ENCODE measurements around the gene CAMKK1. TPM values are rescaled to one million over a fixed set of nuclear protein-coding genes. Genes with fewer than 3 reads are reported as not detected.

The CAMKK1 gene
- total and polyA plus RNA-seq, 2 experiments from 2014 or later: 4.3 to 7.1 TPM

- TF ChIP-seq ZNF114 (CRISPR knock-in tag; IDR thresholded peaks at IDR 0.05): no peak
- no peak for TF ChIP-seq EZH2 (IDR thresholded peaks at IDR 0.05; ENCODE audit: low read depth, unreplicated experiment)
- no peak for TF ChIP-seq EZH2phosphoT487 (IDR thresholded peaks at IDR 0.05; ENCODE audit: unreplicated experiment)
- TF ChIP-seq, protein P1, sequence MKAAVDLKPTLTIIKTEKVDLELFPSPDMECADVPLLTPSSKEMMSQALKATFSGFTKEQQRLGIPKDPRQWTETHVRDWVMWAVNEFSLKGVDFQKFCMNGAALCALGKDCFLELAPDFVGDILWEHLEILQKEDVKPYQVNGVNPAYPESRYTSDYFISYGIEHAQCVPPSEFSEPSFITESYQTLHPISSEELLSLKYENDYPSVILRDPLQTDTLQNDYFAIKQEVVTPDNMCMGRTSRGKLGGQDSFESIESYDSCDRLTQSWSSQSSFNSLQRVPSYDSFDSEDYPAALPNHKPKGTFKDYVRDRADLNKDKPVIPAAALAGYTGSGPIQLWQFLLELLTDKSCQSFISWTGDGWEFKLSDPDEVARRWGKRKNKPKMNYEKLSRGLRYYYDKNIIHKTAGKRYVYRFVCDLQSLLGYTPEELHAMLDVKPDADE (IDR thresholded peaks at IDR 0.05): no peak
These were observed 1.3 kb upstream of the CAMKK1 start (continued) for GRCh38 chr17:3894188-3894587.

- Histone ChIP-seq H4K20me1 (replicated peaks; ENCODE audit: insufficient read depth) (no peaks in the 10 kb centered on the region), H3F3A (replicated peaks; ENCODE audit: low read depth) (peaks cover 11% of the 10 kb centered on the region; the same call in 1 of the 2 replicates), H3K4me1 (ENCODE audit: insufficient read depth) (peaks cover 21% of the 10 kb centered on the region), H3K4me3 (peak overlapping the region; percentile 72), H3K27me3 (ENCODE audit: insufficient read depth) (no peaks in the 10 kb centered on the region), H3K9me2 (ENCODE audit: insufficient read depth) (no peaks in the 10 kb centered on the region), H3K27ac (ENCODE audit: low read depth) (no peak overlapping the region), H3K36me3 (ENCODE audit: insufficient read depth) (no peaks in the 10 kb centered on the region), H3K79me2 (replicated peaks; ENCODE audit: insufficient read depth) (0 out of 2 replicates have a peak, but pooled peaks cover 4% of the 10 kb centered on the region), H2AFZ (peak overlapping the region; percentile 93), H3K4me2 (peak overlapping the region; percentile 78)
- Mint-ChIP-seq H3K27me3 (ENCODE audit: insufficient read depth, low read depth, poor library complexity) (peaks cover 24% of the 10 kb centered on the region), H3K9me3 (peaks cover 3% of the 10 kb centered on the region; the same call in 1 of the 3 replicates), H3K27ac (peak overlapping the region; percentile 89), H3K4me1 (peaks cover 36% of the 10 kb centered on the region), H3K36me3 (ENCODE audit: low read depth) (no peaks in the 10 kb centered on the region; the same call in 2 of the 3 replicates), H3K4me3 (peak overlapping the region; percentile 79)
- peak; percentile 1; the same call in 2 of the 3 replicates for ATAC-seq
- no peak for DNase-seq (ENCODE audit: low spot score)
- TF ChIP-seq ZNF114 (CRISPR knock-in tag; IDR thresholded peaks at IDR 0.05): no peak
- no peak for TF ChIP-seq NANOG (IDR thresholded peaks at IDR 0.05; ENCODE audit: borderline replicate concordance)
- TF ChIP-seq EZH2 (IDR thresholded peaks at IDR 0.05; ENCODE audit: low read depth, unreplicated experiment): no peak
- TF ChIP-seq, protein P2, sequence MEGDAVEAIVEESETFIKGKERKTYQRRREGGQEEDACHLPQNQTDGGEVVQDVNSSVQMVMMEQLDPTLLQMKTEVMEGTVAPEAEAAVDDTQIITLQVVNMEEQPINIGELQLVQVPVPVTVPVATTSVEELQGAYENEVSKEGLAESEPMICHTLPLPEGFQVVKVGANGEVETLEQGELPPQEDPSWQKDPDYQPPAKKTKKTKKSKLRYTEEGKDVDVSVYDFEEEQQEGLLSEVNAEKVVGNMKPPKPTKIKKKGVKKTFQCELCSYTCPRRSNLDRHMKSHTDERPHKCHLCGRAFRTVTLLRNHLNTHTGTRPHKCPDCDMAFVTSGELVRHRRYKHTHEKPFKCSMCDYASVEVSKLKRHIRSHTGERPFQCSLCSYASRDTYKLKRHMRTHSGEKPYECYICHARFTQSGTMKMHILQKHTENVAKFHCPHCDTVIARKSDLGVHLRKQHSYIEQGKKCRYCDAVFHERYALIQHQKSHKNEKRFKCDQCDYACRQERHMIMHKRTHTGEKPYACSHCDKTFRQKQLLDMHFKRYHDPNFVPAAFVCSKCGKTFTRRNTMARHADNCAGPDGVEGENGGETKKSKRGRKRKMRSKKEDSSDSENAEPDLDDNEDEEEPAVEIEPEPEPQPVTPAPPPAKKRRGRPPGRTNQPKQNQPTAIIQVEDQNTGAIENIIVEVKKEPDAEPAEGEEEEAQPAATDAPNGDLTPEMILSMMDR (conservative IDR thresholded peaks at IDR 0.05; ENCODE audit: low read depth in 2 of 2): no peak
- TF ChIP-seq, protein P3, sequence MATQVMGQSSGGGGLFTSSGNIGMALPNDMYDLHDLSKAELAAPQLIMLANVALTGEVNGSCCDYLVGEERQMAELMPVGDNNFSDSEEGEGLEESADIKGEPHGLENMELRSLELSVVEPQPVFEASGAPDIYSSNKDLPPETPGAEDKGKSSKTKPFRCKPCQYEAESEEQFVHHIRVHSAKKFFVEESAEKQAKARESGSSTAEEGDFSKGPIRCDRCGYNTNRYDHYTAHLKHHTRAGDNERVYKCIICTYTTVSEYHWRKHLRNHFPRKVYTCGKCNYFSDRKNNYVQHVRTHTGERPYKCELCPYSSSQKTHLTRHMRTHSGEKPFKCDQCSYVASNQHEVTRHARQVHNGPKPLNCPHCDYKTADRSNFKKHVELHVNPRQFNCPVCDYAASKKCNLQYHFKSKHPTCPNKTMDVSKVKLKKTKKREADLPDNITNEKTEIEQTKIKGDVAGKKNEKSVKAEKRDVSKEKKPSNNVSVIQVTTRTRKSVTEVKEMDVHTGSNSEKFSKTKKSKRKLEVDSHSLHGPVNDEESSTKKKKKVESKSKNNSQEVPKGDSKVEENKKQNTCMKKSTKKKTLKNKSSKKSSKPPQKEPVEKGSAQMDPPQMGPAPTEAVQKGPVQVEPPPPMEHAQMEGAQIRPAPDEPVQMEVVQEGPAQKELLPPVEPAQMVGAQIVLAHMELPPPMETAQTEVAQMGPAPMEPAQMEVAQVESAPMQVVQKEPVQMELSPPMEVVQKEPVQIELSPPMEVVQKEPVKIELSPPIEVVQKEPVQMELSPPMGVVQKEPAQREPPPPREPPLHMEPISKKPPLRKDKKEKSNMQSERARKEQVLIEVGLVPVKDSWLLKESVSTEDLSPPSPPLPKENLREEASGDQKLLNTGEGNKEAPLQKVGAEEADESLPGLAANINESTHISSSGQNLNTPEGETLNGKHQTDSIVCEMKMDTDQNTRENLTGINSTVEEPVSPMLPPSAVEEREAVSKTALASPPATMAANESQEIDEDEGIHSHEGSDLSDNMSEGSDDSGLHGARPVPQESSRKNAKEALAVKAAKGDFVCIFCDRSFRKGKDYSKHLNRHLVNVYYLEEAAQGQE (IDR thresholded peaks at IDR 0.05; ENCODE audit: unreplicated experiment): no peak
- no peak for TF ChIP-seq CREB1 (CRISPR knock-in tag; IDR thresholded peaks at IDR 0.05; ENCODE audit: low read depth)
- no peak for TF ChIP-seq STAT1 (IDR thresholded peaks at IDR 0.05; ENCODE audit: unreplicated experiment)
- no peak for TF ChIP-seq EZH2phosphoT487 (IDR thresholded peaks at IDR 0.05; ENCODE audit: unreplicated experiment)
- no peak for TF ChIP-seq ZNF462 (CRISPR knock-in tag; IDR thresholded peaks at IDR 0.05)
- TF ChIP-seq, protein P1 (IDR thresholded peaks at IDR 0.05): no peak
These were observed 865 bp upstream of the CAMKK1 start for GRCh38 chr17:3893720-3894116.

Measured in GM23338 (cell line).